Measurements from ENCODE around the gene TLK1.

Gene TLK1

DNA sequence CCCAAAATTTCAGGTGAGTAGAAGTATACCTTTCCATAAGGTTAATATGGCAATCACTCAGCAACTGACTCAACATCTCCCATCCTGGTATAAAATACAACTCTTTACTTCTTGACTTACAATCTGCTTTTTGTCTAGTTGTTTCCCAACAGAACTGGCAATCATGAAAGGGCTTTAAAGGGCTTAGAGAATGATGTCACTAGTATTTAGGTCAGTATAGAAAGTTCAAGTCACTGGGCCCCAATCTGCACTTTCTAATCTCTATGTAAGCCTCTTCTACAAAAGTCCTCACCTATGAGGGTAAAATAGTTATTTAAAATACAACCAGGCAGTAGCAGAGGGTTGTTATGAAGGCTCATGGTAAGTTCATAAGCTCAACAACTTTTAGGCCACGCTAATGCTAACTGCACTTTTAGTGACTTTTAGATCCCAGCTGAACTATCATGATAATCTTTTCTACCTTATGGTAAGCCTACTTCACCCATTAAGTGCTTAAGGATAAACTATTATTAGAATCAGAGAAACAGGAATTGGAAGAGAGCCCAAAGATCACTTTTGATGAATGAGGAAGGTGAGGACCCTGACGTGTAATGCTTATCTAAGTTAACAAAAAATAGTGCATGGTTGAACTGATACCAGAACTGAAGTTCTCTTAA lies 152.0 kb downstream of the TLK1 start:
- DNase-seq = no peak

DNA sequence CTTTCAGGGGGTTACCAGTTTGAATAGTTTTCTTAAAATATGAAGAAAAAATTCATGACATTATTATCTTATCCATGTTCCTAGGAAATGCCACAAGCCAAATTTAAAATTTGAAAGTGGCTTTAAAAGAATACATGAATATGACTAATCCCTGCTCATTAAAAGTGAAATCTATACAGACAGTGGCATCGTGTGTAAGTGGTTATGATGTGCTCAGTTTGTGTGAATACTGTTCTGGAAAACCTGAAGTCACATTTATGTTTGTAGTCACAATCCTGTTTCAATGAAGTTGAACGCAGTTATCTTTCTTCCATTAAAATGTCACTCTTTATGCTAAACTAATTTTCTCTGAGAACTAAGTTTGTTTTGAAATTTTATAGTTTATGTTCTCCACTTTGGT lies 155.9 kb downstream of the TLK1 start:
- no peak for DNase-seq

GRCh38 chr2:171004363-171004762 lies 156.3 kb downstream of the TLK1 start:
- DNase-seq = no peak

DNA sequence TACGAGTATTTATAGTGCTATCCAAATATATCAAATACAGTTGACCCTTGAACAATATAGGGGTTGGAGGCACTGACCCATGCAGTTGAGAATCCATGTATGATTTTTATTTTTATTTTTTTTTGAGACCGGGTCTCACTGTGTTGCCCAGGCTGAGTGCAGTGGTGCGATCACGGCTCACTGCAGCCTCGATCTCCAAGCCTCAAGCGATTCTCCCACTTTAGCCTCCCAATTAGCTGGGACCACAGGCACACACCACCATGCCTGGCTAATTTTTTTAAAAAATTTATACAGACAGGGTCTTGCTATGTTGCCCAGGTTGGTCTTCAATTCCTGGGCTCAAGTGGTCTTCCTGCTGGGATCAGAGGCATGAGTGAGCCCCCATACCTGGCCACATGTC lies 161.0 kb downstream of the TLK1 start:
- no peak for DNase-seq

- DNase-seq = no peak
Measured at GRCh38 chr2:170997893-170998597, 162.6 kb downstream of the TLK1 start.

- DNase-seq = no peak
Measured at GRCh38 chr2:170996316-170996715, 164.4 kb downstream of the TLK1 start.

DNA sequence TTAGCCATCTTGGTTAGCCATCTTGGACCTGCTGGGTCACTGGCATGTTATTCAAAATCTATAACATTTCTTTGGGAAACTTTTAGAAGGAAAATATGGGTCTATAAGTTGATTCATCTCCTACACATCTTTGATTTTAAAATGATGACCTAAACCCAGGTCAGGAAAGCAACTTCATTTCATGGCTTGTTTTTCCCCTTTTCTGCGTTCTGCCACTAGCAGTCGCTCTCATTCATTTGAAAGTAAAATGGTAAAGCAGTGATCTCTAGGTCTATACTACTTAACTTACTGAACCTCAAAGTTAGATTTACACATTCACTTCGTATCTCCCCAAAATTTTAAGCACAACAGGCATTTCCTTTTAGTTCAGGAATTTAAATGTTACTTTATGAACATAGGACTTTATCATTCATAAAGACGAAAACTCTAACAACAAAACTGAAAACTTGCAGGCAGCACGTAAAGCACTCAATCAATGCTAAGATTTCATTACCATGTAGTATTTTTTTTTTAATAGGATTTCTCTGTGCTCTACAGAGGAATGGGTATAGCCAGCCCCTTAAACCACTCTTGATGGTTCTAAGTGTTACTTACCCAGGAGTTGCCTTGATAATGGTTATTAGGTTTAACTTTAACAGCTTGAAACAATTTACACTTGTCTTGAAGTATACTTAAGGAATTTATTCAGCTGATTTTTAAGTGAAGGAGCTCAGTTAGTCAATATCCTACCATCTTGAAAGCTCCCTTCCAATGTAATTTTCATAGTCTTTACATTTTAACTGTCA lies 169.1 kb downstream of the TLK1 start:
- DNase-seq = no peak

- DNase-seq = no peak
Measured at GRCh38 chr2:170986566-170987258, 174.0 kb downstream of the TLK1 start.

DNA sequence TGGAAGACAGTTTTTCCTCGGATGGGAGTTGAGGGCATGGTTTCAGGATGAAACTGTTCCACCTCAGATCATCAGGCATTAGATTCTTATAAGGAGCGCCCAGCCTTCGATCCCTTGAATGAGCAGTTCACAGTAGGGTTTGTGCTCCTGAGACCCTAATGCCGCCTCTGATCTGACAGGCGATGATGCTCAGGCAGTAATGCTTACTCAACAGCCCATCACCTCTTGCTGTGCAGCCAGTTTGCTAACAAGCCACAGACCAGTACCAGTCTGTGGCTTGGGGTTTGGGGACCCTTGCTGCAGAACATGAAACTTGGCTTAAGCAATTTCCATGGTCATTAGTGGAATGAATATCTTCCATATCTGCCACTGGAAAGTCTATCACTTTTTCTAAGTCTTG lies 175.3 kb downstream of the TLK1 start:
- no peak for DNase-seq

- no peak for DNase-seq
Measured at GRCh38 chr2:170984079-170984478, 176.6 kb downstream of the TLK1 start.

DNA sequence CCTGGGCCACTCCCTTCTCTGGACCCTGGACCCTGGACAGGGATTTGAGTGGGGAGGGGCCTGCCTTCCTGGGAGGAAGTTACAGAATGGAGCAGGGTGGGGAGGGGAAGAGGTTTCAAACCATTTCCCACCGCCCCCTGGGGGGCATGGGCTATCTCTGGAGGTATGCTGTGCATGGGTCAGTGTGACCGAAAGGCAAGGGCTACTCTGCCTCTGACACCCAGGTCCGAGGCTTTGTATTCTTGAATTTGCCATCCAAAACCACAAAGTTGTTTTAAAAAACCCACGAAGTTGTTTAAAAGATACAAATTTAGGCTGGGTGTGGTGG lies 184.8 kb downstream of the TLK1 start:
- DNase-seq = no peak

DNA sequence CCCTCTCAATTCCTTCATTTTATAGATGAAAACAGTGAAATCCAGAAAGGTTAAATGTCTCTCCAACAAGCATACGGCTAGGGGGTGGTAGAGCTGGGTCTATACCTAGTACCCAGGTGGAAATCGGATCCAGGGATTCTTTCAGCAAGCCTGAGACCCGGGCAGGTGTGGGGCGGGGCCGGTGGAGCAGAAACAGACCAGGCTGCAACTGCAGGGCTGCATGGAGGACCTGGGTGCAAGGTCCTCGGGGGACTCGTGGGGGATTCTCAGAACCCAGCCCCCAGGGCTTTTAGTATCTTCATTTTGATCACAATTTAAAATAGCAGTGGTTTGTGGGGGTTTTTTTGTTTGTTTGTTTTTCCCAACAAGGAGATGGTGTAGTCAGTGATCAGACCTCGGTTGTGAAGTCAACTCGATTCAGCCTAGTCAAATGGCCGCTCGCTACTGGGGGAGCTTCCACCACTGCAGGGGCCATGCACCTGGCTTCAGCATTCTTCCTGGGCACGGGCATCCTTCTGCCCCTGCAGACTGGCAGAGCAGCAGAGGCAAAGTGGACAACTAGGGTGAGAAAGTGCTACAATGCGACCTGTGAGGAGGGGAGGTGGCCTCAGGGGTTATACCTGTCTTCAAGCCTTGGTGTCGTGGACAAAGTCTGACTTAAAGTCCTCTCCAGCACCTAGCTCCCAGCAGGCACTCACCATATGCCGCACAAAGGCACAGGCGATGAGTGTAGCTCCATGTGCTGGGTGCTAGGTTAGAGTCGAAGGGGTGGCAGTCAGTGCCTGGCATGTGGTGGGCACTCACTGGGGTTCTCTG lies 185.4 kb downstream of the TLK1 start:
- DNase-seq = no peak

- DNase-seq = no peak
Measured at GRCh38 chr2:170974304-170974993, 186.2 kb downstream of the TLK1 start.

GRCh38 chr2:170973492-170974303 lies 187.0 kb downstream of the TLK1 start:
- DNase-seq = peak in 54 of 56 donors; percentile 28 to 91 (median 66)

DNA sequence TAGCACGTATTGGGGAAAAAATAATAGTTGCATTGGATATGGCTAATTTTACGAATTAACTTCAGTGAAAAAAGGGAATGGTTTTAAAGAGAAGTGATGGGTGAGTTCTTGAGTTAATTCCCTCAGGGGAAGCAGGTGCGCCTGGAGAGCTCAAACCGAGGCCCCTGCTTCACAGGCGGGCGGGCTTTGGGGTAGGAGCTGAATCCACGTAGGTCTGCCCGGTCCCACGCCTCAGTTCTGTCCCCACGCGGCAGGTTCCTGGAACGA lies 187.5 kb downstream of the TLK1 start:
- no peak for DNase-seq

DNA sequence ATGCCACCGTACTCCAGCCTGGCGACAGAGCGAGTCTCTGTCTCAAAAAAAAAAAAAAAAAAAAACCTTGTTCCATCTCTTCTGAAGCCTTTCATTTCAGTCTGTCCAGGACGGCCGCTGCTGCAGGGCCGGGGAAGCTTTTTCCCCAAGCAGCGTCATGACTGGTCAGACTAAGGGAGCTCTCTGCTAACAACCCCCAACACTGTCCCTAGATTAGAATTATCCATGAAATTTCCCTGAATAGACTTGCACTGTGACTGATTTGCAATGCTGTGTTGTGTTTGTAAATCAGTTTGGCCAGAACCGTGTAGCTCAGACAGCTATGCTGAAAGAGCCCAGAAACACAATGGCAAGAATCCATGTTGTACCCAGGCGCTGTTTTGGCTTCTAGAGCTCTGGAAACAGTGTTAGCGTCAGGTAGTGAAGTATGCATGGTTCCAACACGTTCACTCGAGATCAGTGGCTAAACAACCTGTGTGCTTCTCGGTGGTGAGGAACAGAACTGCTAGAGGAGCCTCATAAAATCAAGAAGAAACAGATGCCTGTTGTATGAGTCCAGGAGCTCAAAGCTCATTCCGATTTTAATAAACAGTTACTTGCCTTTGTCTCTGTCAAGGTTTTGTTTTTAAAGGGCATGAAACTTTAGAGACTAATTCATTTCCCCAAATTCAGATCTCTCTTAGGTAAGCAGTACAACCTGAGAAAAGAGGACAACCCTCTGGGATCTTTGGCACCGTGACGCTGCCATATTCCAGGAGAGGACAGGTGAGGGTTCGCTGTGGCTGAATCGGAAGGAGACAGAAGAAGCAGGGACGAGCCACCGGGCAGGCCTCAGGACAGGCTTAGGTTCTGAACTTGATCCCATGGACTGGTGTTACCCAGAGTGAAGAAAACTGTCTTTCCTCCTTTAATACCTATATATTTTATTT lies 188.1 kb downstream of the TLK1 start:
- no peak for DNase-seq

GRCh38 chr2:170971071-170971470 lies 189.6 kb downstream of the TLK1 start:
- no peak for DNase-seq

DNA sequence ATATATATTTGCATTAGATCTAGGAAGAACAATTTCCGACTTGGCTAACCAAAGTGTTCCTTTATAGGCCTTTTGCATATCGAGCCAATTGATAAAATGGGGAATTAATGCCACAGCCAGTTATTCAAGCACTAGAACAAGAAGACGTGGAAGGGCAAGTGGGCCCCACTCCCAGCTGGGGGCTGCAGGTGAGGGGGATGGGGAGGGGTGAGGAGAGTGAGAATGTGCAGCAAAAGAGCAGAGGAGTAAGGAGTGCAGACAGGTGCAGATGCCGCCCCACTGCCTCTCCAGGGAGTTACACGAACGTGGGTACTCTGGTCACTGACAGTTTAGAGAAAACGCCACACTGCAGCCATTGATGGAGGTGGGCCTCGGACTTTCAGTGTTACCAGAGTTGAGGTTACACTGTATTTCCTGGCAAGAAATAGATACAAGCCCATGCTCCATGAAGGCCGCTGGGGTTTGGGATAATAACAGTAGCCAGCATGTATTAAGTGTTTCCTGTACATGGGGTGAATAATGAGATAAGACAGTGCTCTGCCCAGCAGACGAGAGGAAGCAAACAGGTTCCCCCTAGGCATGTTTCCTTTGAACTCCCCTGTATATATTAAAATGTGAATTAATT lies 190.7 kb downstream of the TLK1 start:
- no peak for DNase-seq
